Stomach (tissue), 9 donors: ENCODE results near the gene CLIP2. TPM values are rescaled to one million over a fixed set of nuclear protein-coding genes. Genes with fewer than 3 reads are reported as not detected.
A peak's percentile ranks its signal among the peaks of the same experiment; 100 is the strongest.
"Not testable (repeated sequence)": the region's sequence is repeated elsewhere in the genome, so short reads cannot be mapped to it uniquely, and the experiment has no call there.

ENCODE experiments used
- DNase-seq, 2 donors: peaks; one replicate each; pipeline versions ENCODE4 v3.0.0 to v3.0.0-alpha.2; 2013 to 2019
- H3K27ac ChIP-seq, 5 donors: fragments of 200-600 bp in 4 of 5; sonication (generic) in 4 of 5; one replicate each; pipeline ENCODE4 v1.5.1; 2013 to 2019; ENCODE audit warnings: mild to moderate bottlenecking in 1 of 5, moderate library complexity in 1 of 5
- H3K27me3 ChIP-seq, 3 donors: fragments of 200-600 bp; sonication (generic); one replicate each; pipeline ENCODE4 v1.5.1; 2017 to 2019; ENCODE audit warnings: mixed run types in 1 of 3
- H3K36me3 ChIP-seq, 4 donors: fragments of 200-600 bp; sonication (generic); 1 replicate in 3 of 4; 2 replicates in 1 of 4; pipeline ENCODE4 v1.5.1; 2016 to 2019
- H3K4me1 ChIP-seq, 4 donors: fragments of 200-600 bp; sonication (generic); one replicate each; pipeline ENCODE4 v1.5.1; 2016 to 2019
- H3K4me3 ChIP-seq, 4 donors: fragments of 200-600 bp; sonication (generic) in 3 of 4; one replicate each; pipeline ENCODE4 v1.5.1; 2016 to 2019; ENCODE audit warnings: mild to moderate bottlenecking in 1 of 4
- H3K9me3 ChIP-seq, 4 donors: fragments of 200-600 bp; sonication (generic); one replicate each; pipeline ENCODE4 v1.5.1; 2016 to 2019
- CTCF ChIP-seq, 7 experiments: fragments of 450-650 bp in 4 of 7; fragments of 200-600 bp in 3 of 7; sonication (generic) in 3 of 7; IDR thresholded peaks; one replicate each; pipeline ENCODE4 v1.5.1; 2016 to 2019; ENCODE audit warnings: antibody characterized with exemption in 7 of 7, control low read depth in 2 of 7, mild to moderate bottlenecking in 1 of 7
- EP300 ChIP-seq: sonication (generic); formaldehyde crosslinking; IDR thresholded peaks from one replicate; pipeline ENCODE4 v1.6.1; 2017; ENCODE audit warnings: antibody characterized with exemption
- POLR2A ChIP-seq, 4 donors: fragments of 450-650 bp; IDR thresholded peaks; one replicate each; pipeline ENCODE4 v1.6.1; 2016; ENCODE audit warnings: antibody characterized with exemption in 4 of 4, control low read depth in 2 of 4, mild to moderate bottlenecking in 1 of 4, moderate library complexity in 1 of 4
- POLR2AphosphoS5 ChIP-seq, 3 donors: sonication (generic); formaldehyde crosslinking; IDR thresholded peaks; one replicate each; pipeline ENCODE4 v1.6.1; 2016; ENCODE audit warnings: antibody characterized with exemption in 3 of 3
- WGBS, 5 donors: extraction: QIAGEN DNeasy Blood & Tissue Kit in 3 of 5; methylation state at CpG; one replicate each; pipeline versions ENCODE4 v1.1.5 to v1.1.7; 2013 to 2018; 5-methylcytosine and 5-hydroxymethylcytosine counted together
- intact Hi-C: fragments of 100-400 bp; cut with DNase I; formaldehyde crosslinking; loops from one replicate; pipeline ENCODE4 v1.15.1; 2023; ENCODE audit warnings: low total_unique reads
- polyA plus RNA-seq, 3 donors: library from polyadenylated mRNA; stranded (reverse); fragments of 200-250 nt; gene quantifications; one replicate each; pipeline ENCODE4 v1.2.3, GENCODE V29; 2013
- total RNA-seq, 5 donors: library from RNA; depleted of rRNA; stranded (reverse); fragments of >200 nt; gene quantifications; one replicate each; pipeline versions ENCODE4 v1.1.0 to v1.2.3, GENCODE V29; 2014 to 2016
- donor health status: healthy with polysubstance abuse.
- donor health status: Bipolar disorder and iron deficiency.
- donor health status: healthy.

The CLIP2 gene
- total and polyA plus RNA-seq, 8 donors: 4.5 to 485 (median 23.9) TPM

GRCh38 chr7:74439541-74439940 is 150.3 kb downstream of the CLIP2 start:
- Histone ChIP-seq H3K4me1 (no peaks in the 10 kb centered on the region), H3K27me3 (peaks cover 0 to 6% (median 0%) of the 10 kb centered on the region in 3 donors), H3K27ac (no peak overlapping the region), H3K36me3 (no peaks in the 10 kb centered on the region), H3K4me3 (no peak overlapping the region), H3K9me3 (peaks cover 5 to 13% (median 8%) of the 10 kb centered on the region in 4 donors)
- intact Hi-C loops: no loop called here
- DNase-seq: no peak
- TF ChIP-seq CTCF (IDR thresholded peaks at IDR 0.05) (no peak), EP300 (no peak), POLR2A (IDR thresholded peaks at IDR 0.05) (no peak), POLR2AphosphoS5 (IDR thresholded peaks at IDR 0.05) (no peak)
- 83 to 94% (median 85%) methylated on average over 4 of the region's 4 CpGs for WGBS, 5 donors

GRCh38 chr7:74440143-74440542 is 150.9 kb downstream of the CLIP2 start:
- H3K27me3 ChIP-seq, H3K27ac ChIP-seq, H3K4me1 ChIP-seq, H3K36me3 ChIP-seq, H3K4me3 ChIP-seq, DNase-seq: not testable (repeated sequence)
- 96 to 99% (median 98%) methylated on average over 3 of the region's 3 CpGs for WGBS, 5 donors
- intact Hi-C loops: loop anchor here (10.0 kb wide), 1 partner anchor 95 kb away; no protein-coding TSS in a partner anchor
- H3K9me3 ChIP-seq: peaks cover 5 to 13% (median 8%) of the 10 kb centered on the region in 4 donors

- intact Hi-C loops: loop anchor here (10.0 kb wide), 1 partner anchor 93 kb away; no protein-coding TSS in a partner anchor
- Histone ChIP-seq H3K27me3 (peaks cover 0 to 6% (median 0%) of the 10 kb centered on the region in 3 donors), H3K9me3 (peaks cover 5 to 13% (median 8%) of the 10 kb centered on the region in 4 donors), H3K36me3 (no peaks in the 10 kb centered on the region), H3K27ac (no peak overlapping the region), H3K4me1 (no peaks in the 10 kb centered on the region), H3K4me3 (no peak overlapping the region)
- DNase-seq: no peak
- 50 to 63% (median 56%) methylated on average over 7 to 10 of the region's 10 CpGs for WGBS, 5 donors
- TF ChIP-seq POLR2AphosphoS5 (IDR thresholded peaks at IDR 0.05) (no peak), CTCF (IDR thresholded peaks at IDR 0.05) (no peak), POLR2A (IDR thresholded peaks at IDR 0.05) (no peak), EP300 (no peak)
Measured at GRCh38 chr7:74441801-74442200, 152.6 kb downstream of the CLIP2 start.

- peak in 1 of 2 donors; percentile 22 for DNase-seq
- Histone ChIP-seq H3K27me3 (peaks cover 0 to 6% (median 0%) of the 10 kb centered on the region in 3 donors), H3K27ac (no peak overlapping the region), H3K4me1 (no peaks in the 10 kb centered on the region), H3K36me3 (no peaks in the 10 kb centered on the region), H3K9me3 (peaks cover 0 to 4% (median 1%) of the 10 kb centered on the region in 4 donors), H3K4me3 (no peak overlapping the region)
- intact Hi-C loops: loop anchor here (10.0 kb wide), 1 partner anchor 91 kb away; no protein-coding TSS in a partner anchor
- TF ChIP-seq POLR2AphosphoS5 (IDR thresholded peaks at IDR 0.05) (no peak), CTCF (IDR thresholded peaks at IDR 0.05) (no peak), POLR2A (IDR thresholded peaks at IDR 0.05) (no peak), EP300 (no peak)
- WGBS, 5 donors: 52 to 64% (median 58%) methylated on average over 21 of the region's 21 CpGs
Measured at GRCh38 chr7:74443543-74444247, 154.5 kb downstream of the CLIP2 start.

- Histone ChIP-seq H3K9me3 (no peaks in the 10 kb centered on the region), H3K36me3 (no peaks in the 10 kb centered on the region), H3K4me1 (peaks cover 6 to 19% (median 15%) of the 10 kb centered on the region in 4 donors), H3K27ac (no peak overlapping the region), H3K4me3 (no peak overlapping the region), H3K27me3 (peaks cover 0 to 9% (median 0%) of the 10 kb centered on the region in 3 donors)
- intact Hi-C loops: loop anchor here (10.0 kb wide), 1 partner anchor 86 kb away; no protein-coding TSS in a partner anchor
- WGBS, 5 donors: 91 to 99% (median 94%) methylated on average over 4 of the region's 4 CpGs
- no peak for TF ChIP-seq CTCF (IDR thresholded peaks at IDR 0.05)
- TF ChIP-seq EP300: no peak
- no peak for TF ChIP-seq POLR2A (IDR thresholded peaks at IDR 0.05)
- no peak for TF ChIP-seq POLR2AphosphoS5 (IDR thresholded peaks at IDR 0.05)
- DNase-seq: no peak
Measured at GRCh38 chr7:74449144-74449543, 159.9 kb downstream of the CLIP2 start.
